A549 treated with CORT108297 at 1 μM for 4 hours (cell line): Measurements from ENCODE around the gene MRPS35. TPM values are rescaled to one million over a fixed set of nuclear protein-coding genes. Genes with fewer than 3 reads are reported as not detected.

ENCODE experiments used
- total RNA-seq: library from RNA; stranded (reverse); fragments of 200-300 nt; extraction: Qiagen RNA extraction; gene quantifications from 5 replicates; pipeline ENCODE4 v1.2.3, GENCODE V29; 2022

MRPS35 gene
- 89.9 to 109 TPM (median 91.9 TPM) in 5 replicates for total RNA-seq

GRCh38 chr12:27710592-27711316 is at the start of gene MRPS35:
Gene MRPS35, plus strand, starts transcription at chr12:27710832. Its CDS starts 12 bp downstream, at chr12:27710844.

GRCh38 chr12:27696293-27696652 is 14.4 kb upstream of the MRPS35 start, which contains the start of gene REP15:
Gene REP15, plus strand, starts transcription at chr12:27696447. Its CDS starts 116 bp downstream, at chr12:27696563.

GRCh38 chr12:27779920-27780611 is 69.4 kb downstream of the MRPS35 start, which contains the start of the genes KLHL42 and MANSC4:
Gene KLHL42, plus strand, starts transcription at chr12:27780233. Its CDS starts 98 bp downstream, at chr12:27780331.
Gene MANSC4, minus strand, starts transcription at chr12:27780236. Its CDS starts 8,960 bp downstream, at chr12:27771276.

Other genes with a start within 250 kb of the MRPS35 start
- 18.1 to 31.7 TPM (median 28.2 TPM) in 5 replicates for gene PPFIBP1, start 186.6 kb upstream of the MRPS35 start, total RNA-seq
- 0.34 to 0.62 TPM (median 0.51 TPM) in 5 replicates for gene REP15, start 14.4 kb upstream of the MRPS35 start, total RNA-seq
- 15.3 to 19.8 TPM (median 18.2 TPM) in 5 replicates for gene KLHL42, start 69.4 kb downstream of the MRPS35 start, total RNA-seq
- gene MANSC4, start 69.4 kb downstream of the MRPS35 start, total RNA-seq = not detected in 5 replicates